GM12891 (cell line): ENCODE measurements around the gene CFAP97D1.

Source experiments
- DNase-seq: peaks from one replicate; pipeline ENCODE4 v3.0.0; 2011; ENCODE audit warnings: low spot score; ENCODE audit not compliant: insufficient read length
- FAIRE-seq: peaks from 2 replicates; lab custom pipeline; 2011; peaks lifted over from hg19 to GRCh38; lab: Jason Lieb, UNC
- PAX5 ChIP-seq: IDR thresholded peaks from 2 replicates; pipeline ENCODE4 v1.6.1; 2011; ENCODE audit warnings: low read length, moderate library complexity, mild to moderate bottlenecking; ENCODE audit not compliant: insufficient read depth, severe bottlenecking
- POLR2A ChIP-seq: IDR thresholded peaks from 2 replicates; pipeline ENCODE4 v1.6.1; 2011; ENCODE audit warnings: low read depth, low read length, control low read depth
- POLR2AphosphoS5 ChIP-seq: IDR thresholded peaks from 2 replicates; pipeline ENCODE4 v1.6.1; 2011; ENCODE audit warnings: low read depth, low read length, control low read depth
- POU2F2 ChIP-seq: IDR thresholded peaks from 2 replicates; pipeline ENCODE4 v1.6.1; 2011; ENCODE audit warnings: low read depth, mild to moderate bottlenecking, control low read depth, low read length, moderate library complexity
- SPI1 ChIP-seq: IDR thresholded peaks from 2 replicates; pipeline ENCODE4 v1.6.1; 2011; ENCODE audit warnings: low read depth, low read length, control low read depth
- TAF1 ChIP-seq: IDR thresholded peaks from 2 replicates; pipeline ENCODE4 v1.6.1; 2011; ENCODE audit warnings: low read depth, low read length, control low read depth

CFAP97D1 gene

GRCh38 chr17:43778337-43779144 is 1.7 kb upstream of the CFAP97D1 start, which contains the start of gene DUSP3:
Gene DUSP3 (minus strand): TSS chr17:43778977. CDS start chr17:43778924, 53 bp downstream.
- DNase-seq, result peak; percentile 92
- TF ChIP-seq POLR2A (0 out of 2 replicates have a peak, but pooled peaks have one; percentile 47), TAF1 (no peak)
- peak; percentile 82 for FAIRE-seq

- DNase-seq (no peak), FAIRE-seq (no peak)
- TF ChIP-seq TAF1, result no peak
- no peak for TF ChIP-seq POU2F2
- TF ChIP-seq PAX5, result no peak
- TF ChIP-seq POLR2AphosphoS5, result no peak
- no peak for TF ChIP-seq SPI1
- TF ChIP-seq POLR2A, result no peak
These were observed 800 bp upstream of the CFAP97D1 start for GRCh38 chr17:43779145-43780125.

DNA sequence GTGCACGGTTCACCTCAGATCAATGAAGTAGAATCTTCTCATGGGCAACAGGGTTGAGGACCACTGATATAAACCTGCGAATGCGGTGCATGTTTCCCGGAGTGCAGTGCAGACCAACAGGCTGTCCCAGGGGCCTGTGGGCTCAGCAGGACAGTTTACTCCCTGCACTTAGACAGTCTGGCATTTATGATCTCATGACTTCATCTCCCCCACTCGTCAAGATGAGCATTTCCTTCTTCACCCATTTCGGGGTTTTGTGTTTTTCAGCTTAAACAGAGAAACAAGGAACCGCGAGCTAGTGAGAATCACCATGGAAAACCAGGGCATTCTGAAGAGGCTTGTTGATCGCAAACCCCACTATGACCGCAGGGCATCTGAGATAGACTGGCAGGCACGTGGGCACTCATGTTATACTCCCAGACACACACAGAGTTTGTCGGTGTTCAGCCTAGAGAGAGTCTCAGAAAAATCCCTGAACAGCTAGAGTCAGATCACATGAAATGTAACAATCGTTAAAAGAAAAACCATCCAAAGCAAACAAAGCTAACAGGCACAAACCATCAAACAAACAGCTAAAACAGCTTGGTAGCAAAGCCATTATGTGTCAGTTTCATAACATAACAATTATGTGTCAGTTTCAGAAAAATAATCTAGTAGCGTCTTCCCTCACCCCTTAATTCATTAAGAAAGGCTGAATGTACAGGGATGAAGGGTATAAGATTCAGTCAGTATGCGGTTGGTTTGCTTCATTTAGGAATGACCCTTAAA is 2.9 kb downstream of the CFAP97D1 start:
- DNase-seq (no peak), FAIRE-seq (no peak)
- TF ChIP-seq POU2F2, result no peak
- TF ChIP-seq PAX5, result no peak

GRCh38 chr17:43784068-43784467 is 3.8 kb downstream of the CFAP97D1 start:
- TF ChIP-seq POLR2AphosphoS5, result no peak
- TF ChIP-seq PAX5, result no peak
- TF ChIP-seq TAF1, result no peak
- TF ChIP-seq POLR2A, result no peak
- TF ChIP-seq POU2F2, result no peak
- TF ChIP-seq SPI1, result no peak
- FAIRE-seq, result no peak

DNA sequence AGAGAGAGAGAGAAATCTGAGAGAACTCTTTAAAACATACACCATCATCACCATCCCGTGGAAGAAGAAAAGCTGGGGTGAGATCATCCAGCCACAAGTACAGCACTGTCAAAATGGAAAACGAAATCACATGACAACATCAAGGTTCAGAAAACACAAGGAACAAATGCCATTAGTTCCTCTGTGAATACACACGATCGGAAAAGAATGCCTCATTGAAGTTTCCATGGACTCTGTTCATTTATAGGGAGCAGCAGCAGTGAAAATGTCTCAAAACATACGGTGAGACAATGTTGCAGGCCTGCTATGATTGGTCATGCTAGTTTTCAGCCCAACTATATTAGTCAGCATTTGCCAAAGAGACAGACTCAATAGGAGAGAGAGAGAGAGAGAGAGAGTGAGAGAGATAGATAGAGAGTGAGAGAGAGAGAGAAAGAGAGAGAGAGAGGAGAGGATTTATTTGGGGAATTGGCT is 4.4 kb downstream of the CFAP97D1 start:
- TF ChIP-seq TAF1 (no peak), POU2F2 (no peak), SPI1 (no peak), POLR2A (no peak), PAX5 (no peak), POLR2AphosphoS5 (no peak)
- no peak for FAIRE-seq
- no peak for DNase-seq

More at GRCh38 chr17:43784068-43784467, 3.8 kb downstream of the CFAP97D1 start:
- DNase-seq, result no peak

DNA sequence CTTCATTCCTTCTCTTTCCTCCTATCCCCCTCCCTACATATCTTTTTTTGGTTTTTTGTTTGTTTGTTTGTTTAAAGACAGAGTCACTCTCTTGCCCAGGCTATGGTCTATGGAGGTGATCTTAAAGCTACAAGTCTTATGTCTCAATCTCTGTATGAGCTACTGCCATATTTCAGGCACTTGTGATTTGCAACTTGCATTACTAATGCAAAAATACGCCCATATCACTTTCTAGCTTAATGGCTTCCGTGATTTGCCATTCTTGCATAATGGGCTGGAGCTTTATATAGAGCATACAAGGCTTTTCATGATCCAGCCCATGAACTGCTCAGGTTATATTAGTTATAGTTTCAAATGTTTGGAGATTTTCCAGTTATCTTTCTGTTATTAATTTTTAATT is 7.5 kb downstream of the CFAP97D1 start:
- no peak for DNase-seq
- FAIRE-seq, result no peak
- TF ChIP-seq TAF1 (no peak), PAX5 (no peak), POU2F2 (no peak), SPI1 (no peak), POLR2A (no peak), POLR2AphosphoS5 (no peak)

DNA sequence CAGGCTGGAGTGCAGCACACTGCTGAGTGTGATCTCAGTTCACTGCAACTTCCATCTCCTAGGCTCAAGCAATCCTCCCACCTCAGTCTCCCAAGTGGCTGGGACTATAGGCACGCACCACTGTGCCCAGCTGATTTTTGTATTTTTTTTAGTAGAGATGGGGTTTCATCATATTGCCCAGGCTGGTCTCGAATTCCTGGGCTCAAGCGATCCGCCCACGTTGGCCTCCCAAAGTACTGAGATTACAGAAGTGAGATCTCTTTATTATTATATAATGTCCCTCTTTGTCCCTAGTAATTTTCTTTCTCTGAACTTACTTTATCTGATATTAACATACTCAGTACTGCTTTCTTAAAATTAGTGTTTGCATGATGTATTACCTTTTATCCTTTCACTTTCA is 8.3 kb downstream of the CFAP97D1 start:
- no peak for DNase-seq
- no peak for TF ChIP-seq POLR2A
- TF ChIP-seq TAF1, result no peak
- no peak for TF ChIP-seq SPI1
- TF ChIP-seq POU2F2, result no peak
- TF ChIP-seq POLR2AphosphoS5, result no peak
- FAIRE-seq, result no peak

- FAIRE-seq, result no peak
- TF ChIP-seq POLR2AphosphoS5, result no peak
- TF ChIP-seq PAX5, result no peak
- TF ChIP-seq SPI1, result no peak
- no peak for TF ChIP-seq POU2F2
- TF ChIP-seq POLR2A, result no peak
- TF ChIP-seq TAF1, result no peak
These were observed 9.2 kb downstream of the CFAP97D1 start for GRCh38 chr17:43789482-43789881.

GRCh38 chr17:43790311-43790940 is 10.2 kb downstream of the CFAP97D1 start:
- DNase-seq (no peak), FAIRE-seq (no peak)
- TF ChIP-seq POLR2AphosphoS5, result no peak
- no peak for TF ChIP-seq PAX5
- no peak for TF ChIP-seq SPI1
- no peak for TF ChIP-seq TAF1
- no peak for TF ChIP-seq POU2F2
- TF ChIP-seq POLR2A, result no peak

More at GRCh38 chr17:43789482-43789881, 9.2 kb downstream of the CFAP97D1 start:
- no peak for DNase-seq
